Body of pancreas (tissue), 4 donors: ENCODE results near the gene SNF8.

Source experiments
- POLR2A ChIP-seq, 3 donors: fragments of 450-650 bp; IDR thresholded peaks; one replicate each; pipeline ENCODE4 v1.6.1; 2016; ENCODE audit warnings: antibody characterized with exemption in 3 of 3, mild to moderate bottlenecking in 2 of 3
- TF ChIP-seq, protein P1 (sequence below), 7 experiments: fragments of 450-650 bp in 4 of 7; fragments of 200-600 bp in 3 of 7; sonication (generic) in 3 of 7; IDR thresholded peaks; one replicate each; pipeline ENCODE4 v1.5.1; 2016 to 2019; ENCODE audit warnings: antibody characterized with exemption in 7 of 7

DNA sequence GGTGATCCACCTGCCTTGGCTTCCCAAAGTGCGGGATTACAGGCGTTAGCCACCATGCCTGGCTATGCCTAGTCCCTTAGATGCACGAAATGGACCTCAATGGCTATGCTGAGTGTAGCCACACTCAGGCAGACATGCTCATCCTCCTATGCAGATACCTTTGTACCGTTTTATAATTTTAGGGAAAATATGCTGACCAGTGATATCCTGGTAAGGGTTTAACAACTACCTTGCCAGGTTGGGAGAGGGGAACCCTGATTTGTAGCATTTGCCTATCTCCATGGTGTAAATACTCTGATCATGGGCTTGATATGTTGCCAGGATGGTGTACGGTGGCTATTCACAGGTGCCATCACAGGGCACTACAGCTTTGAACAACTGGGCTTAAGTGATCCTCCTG, 6.9 kb upstream of the SNF8 start:
- TF ChIP-seq, protein P1, sequence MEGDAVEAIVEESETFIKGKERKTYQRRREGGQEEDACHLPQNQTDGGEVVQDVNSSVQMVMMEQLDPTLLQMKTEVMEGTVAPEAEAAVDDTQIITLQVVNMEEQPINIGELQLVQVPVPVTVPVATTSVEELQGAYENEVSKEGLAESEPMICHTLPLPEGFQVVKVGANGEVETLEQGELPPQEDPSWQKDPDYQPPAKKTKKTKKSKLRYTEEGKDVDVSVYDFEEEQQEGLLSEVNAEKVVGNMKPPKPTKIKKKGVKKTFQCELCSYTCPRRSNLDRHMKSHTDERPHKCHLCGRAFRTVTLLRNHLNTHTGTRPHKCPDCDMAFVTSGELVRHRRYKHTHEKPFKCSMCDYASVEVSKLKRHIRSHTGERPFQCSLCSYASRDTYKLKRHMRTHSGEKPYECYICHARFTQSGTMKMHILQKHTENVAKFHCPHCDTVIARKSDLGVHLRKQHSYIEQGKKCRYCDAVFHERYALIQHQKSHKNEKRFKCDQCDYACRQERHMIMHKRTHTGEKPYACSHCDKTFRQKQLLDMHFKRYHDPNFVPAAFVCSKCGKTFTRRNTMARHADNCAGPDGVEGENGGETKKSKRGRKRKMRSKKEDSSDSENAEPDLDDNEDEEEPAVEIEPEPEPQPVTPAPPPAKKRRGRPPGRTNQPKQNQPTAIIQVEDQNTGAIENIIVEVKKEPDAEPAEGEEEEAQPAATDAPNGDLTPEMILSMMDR (IDR thresholded peaks at IDR 0.05) = no peak
- no peak for TF ChIP-seq POLR2A (IDR thresholded peaks at IDR 0.05)
